ENCODE data around the gene ANTXR1.
A peak's percentile ranks its signal among the peaks of the same experiment; 100 is the strongest.

ANTXR1 gene

DNA sequence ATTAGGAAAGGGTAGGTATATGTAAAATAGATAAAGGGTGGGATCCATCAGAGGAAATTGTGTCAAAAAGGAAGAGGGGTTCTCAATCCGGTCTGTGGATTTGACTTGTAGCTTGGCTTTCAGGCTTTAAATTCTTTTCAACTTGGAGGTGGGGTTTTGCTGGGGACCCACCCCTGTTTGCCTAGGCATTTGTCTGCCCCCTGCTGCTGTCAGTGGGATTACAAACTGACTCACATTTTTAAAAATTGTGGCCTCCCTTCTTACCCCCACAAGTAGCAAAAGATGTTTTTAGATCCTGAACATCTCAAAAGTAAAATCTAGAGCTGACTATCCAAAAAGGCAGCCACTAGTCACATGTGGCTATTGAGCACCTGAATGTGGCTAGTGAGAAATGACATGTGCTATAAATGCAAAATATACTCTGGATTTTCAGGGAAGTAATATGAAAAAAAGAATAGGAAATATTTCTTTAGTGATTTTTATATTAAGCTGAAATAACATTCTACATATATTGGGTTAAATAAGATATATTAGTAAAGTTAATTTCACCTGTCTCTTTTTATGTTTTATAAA, 195.1 kb downstream of the ANTXR1 start:
- H3K4me2 ChIP-seq: no peak overlapping the region
- no peak overlapping the region for H3K9ac ChIP-seq
- no peak overlapping the region for H3K4me3 ChIP-seq
- TF ChIP-seq Cebpa-rat (IDR thresholded peaks at IDR 0.05): no peak
- no peaks in the 10 kb centered on the region for H3K27me3 ChIP-seq
- peaks cover 9 to 18% (median 12%) of the 10 kb centered on the region in 11 experiments for H3K9me3 ChIP-seq (replicated peaks in 1 of 11)
- H4K20me1 ChIP-seq: no peaks in the 10 kb centered on the region
- H3K27ac ChIP-seq: no peak overlapping the region
- H3K36me3 ChIP-seq: no peaks in the 10 kb centered on the region; a peak in 1 of 22 replicates
- H3K4me1 ChIP-seq: peaks cover 0 to 26% (median 0%) of the 10 kb centered on the region in 10 experiments; a peak in 4 of 20 replicates

GRCh38 chr2:69209482-69209881, 196.5 kb downstream of the ANTXR1 start:
- Histone ChIP-seq H3K4me2 (no peak overlapping the region), H3K4me3 (no peak overlapping the region), H3K27me3 (no peaks in the 10 kb centered on the region), H4K20me1 (no peaks in the 10 kb centered on the region), H3K27ac (no peak overlapping the region), H3K36me3 (no peaks in the 10 kb centered on the region; a peak in 1 of 22 replicates), H3K9me3 (replicated peaks in 1 of 11) (peaks cover 9 to 18% (median 12%) of the 10 kb centered on the region in 11 experiments), H3K9ac (no peak overlapping the region), H3K4me1 (peaks cover 1 to 20% (median 4%) of the 10 kb centered on the region in 10 experiments)
- no peak for TF ChIP-seq Cebpa-rat (IDR thresholded peaks at IDR 0.05)

GRCh38 chr2:69210385-69210784, 197.4 kb downstream of the ANTXR1 start:
- peaks cover 9 to 18% (median 12%) of the 10 kb centered on the region in 11 experiments for H3K9me3 ChIP-seq (replicated peaks in 1 of 11)
- no peak for TF ChIP-seq Cebpa-rat (IDR thresholded peaks at IDR 0.05)
- H3K4me3 ChIP-seq: no peak overlapping the region
- no peaks in the 10 kb centered on the region; a peak in 1 of 22 replicates for H3K36me3 ChIP-seq
- no peak overlapping the region for H3K27ac ChIP-seq
- H3K27me3 ChIP-seq: no peaks in the 10 kb centered on the region
- no peak overlapping the region for H3K4me2 ChIP-seq
- H3K9ac ChIP-seq: no peak overlapping the region
- H4K20me1 ChIP-seq: no peaks in the 10 kb centered on the region
- peaks cover 10 to 18% (median 13%) of the 10 kb centered on the region in 10 experiments for H3K4me1 ChIP-seq

- Histone ChIP-seq H3K9me3 (replicated peaks in 1 of 11) (peaks cover 9 to 18% (median 12%) of the 10 kb centered on the region in 11 experiments), H3K4me2 (no peak overlapping the region), H3K4me1 (peaks cover 10 to 17% (median 14%) of the 10 kb centered on the region in 10 experiments), H3K27ac (no peak overlapping the region), H4K20me1 (no peaks in the 10 kb centered on the region), H3K27me3 (no peaks in the 10 kb centered on the region), H3K4me3 (no peak overlapping the region), H3K36me3 (no peaks in the 10 kb centered on the region; a peak in 1 of 22 replicates), H3K9ac (no peak overlapping the region)
- no peak for TF ChIP-seq Cebpa-rat (IDR thresholded peaks at IDR 0.05)
Measured at GRCh38 chr2:69211048-69211447, 198.1 kb downstream of the ANTXR1 start.

GRCh38 chr2:69211686-69212085, 198.7 kb downstream of the ANTXR1 start:
- no peak for TF ChIP-seq Cebpa-rat (IDR thresholded peaks at IDR 0.05)
- H3K4me3 ChIP-seq: no peak overlapping the region

DNA sequence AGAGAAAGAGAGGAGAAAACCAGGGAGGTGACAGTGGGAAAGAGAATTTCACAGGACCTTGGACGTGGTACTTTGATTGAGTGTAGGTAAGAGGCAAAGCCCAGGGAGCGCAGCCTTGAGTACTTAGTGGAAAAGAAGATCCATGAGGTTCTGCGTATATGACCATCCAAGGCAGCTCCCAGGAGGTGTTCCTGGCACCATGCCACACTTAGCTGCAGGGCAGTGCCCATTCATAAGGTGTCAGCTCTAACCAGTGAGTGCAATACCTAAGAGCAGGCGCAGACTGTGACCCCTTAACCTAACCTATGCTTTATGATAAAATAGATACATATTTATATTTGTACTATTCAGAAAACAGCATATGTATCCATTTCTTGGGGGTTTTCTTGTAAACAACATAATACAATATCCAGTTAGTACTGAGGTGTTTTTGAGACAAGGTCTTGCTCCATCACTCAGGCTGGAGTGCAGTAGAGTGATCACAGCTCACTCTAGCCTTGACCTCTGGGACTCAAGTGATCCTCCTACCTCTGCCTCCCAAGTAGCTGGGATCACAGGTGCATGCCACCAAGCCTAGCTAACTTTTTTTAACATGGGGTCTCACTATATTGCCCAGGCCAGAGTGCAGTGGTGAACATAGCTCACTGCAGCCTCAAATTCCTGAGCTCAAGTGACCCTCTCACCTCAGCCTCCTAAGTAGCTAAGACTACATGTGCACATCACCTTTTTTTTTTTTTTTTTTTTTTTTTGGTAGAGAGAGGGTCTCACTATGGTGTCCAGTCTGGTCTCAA, 199.5 kb downstream of the ANTXR1 start:
- Histone ChIP-seq H3K9me3 (replicated peaks in 1 of 11) (peaks cover 6 to 9% (median 8%) of the 10 kb centered on the region in 11 experiments), H3K36me3 (no peaks in the 10 kb centered on the region; a peak in 1 of 22 replicates), H3K9ac (no peak overlapping the region), H3K4me1 (peaks cover 10 to 24% (median 14%) of the 10 kb centered on the region in 10 experiments), H3K27me3 (no peaks in the 10 kb centered on the region), H4K20me1 (no peaks in the 10 kb centered on the region), H3K4me2 (no peak overlapping the region), H3K27ac (no peak overlapping the region), H3K4me3 (no peak overlapping the region)
- TF ChIP-seq Cebpa-rat (IDR thresholded peaks at IDR 0.05): no peak

More at GRCh38 chr2:69211686-69212085, 198.7 kb downstream of the ANTXR1 start:
- Histone ChIP-seq H3K27me3 (no peaks in the 10 kb centered on the region), H3K36me3 (no peaks in the 10 kb centered on the region; a peak in 1 of 22 replicates), H3K4me1 (peaks cover 10 to 19% (median 14%) of the 10 kb centered on the region in 10 experiments), H3K27ac (no peak overlapping the region), H3K9ac (no peak overlapping the region), H3K4me2 (no peak overlapping the region), H4K20me1 (no peaks in the 10 kb centered on the region), H3K9me3 (replicated peaks in 1 of 11) (peaks cover 9 to 16% (median 12%) of the 10 kb centered on the region in 11 experiments)

GRCh38 chr2:69213201-69213600, 200.2 kb downstream of the ANTXR1 start:
- H3K4me3 ChIP-seq: no peak overlapping the region
- peaks cover 10 to 24% (median 14%) of the 10 kb centered on the region in 10 experiments for H3K4me1 ChIP-seq
- no peaks in the 10 kb centered on the region for H3K36me3 ChIP-seq
- H4K20me1 ChIP-seq: no peaks in the 10 kb centered on the region
- no peak for TF ChIP-seq Cebpa-rat (IDR thresholded peaks at IDR 0.05)
- H3K4me2 ChIP-seq: no peak overlapping the region
- H3K27ac ChIP-seq: no peak overlapping the region
- no peak overlapping the region for H3K9ac ChIP-seq
- H3K27me3 ChIP-seq: no peaks in the 10 kb centered on the region
- peaks cover 0 to under 1% (median under 1%) of the 10 kb centered on the region in 11 experiments; a peak in 7 of 22 replicates for H3K9me3 ChIP-seq (replicated peaks in 1 of 11)

- no peak for TF ChIP-seq Cebpa-rat (IDR thresholded peaks at IDR 0.05)
- H4K20me1 ChIP-seq: no peaks in the 10 kb centered on the region
- H3K4me1 ChIP-seq: peaks cover 10 to 24% (median 14%) of the 10 kb centered on the region in 10 experiments
- H3K27me3 ChIP-seq: no peaks in the 10 kb centered on the region
- no peaks in the 10 kb centered on the region for H3K36me3 ChIP-seq
- H3K27ac ChIP-seq: no peak overlapping the region
- no peak overlapping the region for H3K4me3 ChIP-seq
- H3K9ac ChIP-seq: no peak overlapping the region
- peak overlapping the region in 2 of 11 experiments; percentile 60 to 64; a peak in 4 of 22 replicates for H3K4me2 ChIP-seq
- no peaks in the 10 kb centered on the region for H3K9me3 ChIP-seq (replicated peaks in 1 of 11)
Measured at GRCh38 chr2:69213782-69214181, 200.8 kb downstream of the ANTXR1 start.

- Histone ChIP-seq H3K4me2 (peak overlapping the region; percentile 32 to 71 (median 61)), H3K9ac (no peak overlapping the region), H3K36me3 (no peaks in the 10 kb centered on the region), H3K4me1 (peaks cover 10 to 24% (median 14%) of the 10 kb centered on the region in 10 experiments), H4K20me1 (no peaks in the 10 kb centered on the region), H3K9me3 (replicated peaks in 1 of 11) (no peaks in the 10 kb centered on the region), H3K4me3 (no peak overlapping the region), H3K27ac (no peak overlapping the region), H3K27me3 (no peaks in the 10 kb centered on the region)
- no peak for TF ChIP-seq Cebpa-rat (IDR thresholded peaks at IDR 0.05)
Measured at GRCh38 chr2:69214898-69215297, 201.9 kb downstream of the ANTXR1 start.
